ENCODE data around the gene MACROH2A2. TPM values are rescaled to one million over a fixed set of nuclear protein-coding genes. Genes with fewer than 3 reads are reported as not detected.

MACROH2A2 gene
- total and polyA plus RNA-seq, 2 donors (not counting 1 experiment from before 2014, with no cell fraction given) = not detected

GRCh38 chr10:70054902-70055301 is 2.3 kb downstream of the MACROH2A2 start:
- peaks cover 54% of the 10 kb centered on the region for H3K27me3 Mint-ChIP-seq
- ChIA-PET CTCF (no interaction called here), POLR2A (no interaction called here)
- DNase-seq = no peak
- no peaks in the 10 kb centered on the region for H3K36me3 ChIP-seq (replicated peaks in 1 of 2; ENCODE audit: control extremely low read depth in 1 of 2, control insufficient read depth in 1 of 2, extremely low read depth in 1 of 2, insufficient read depth in 2 of 2, low read length in 1 of 2)
- H3K27me3 ChIP-seq (replicated peaks in 1 of 4; ENCODE audit: control extremely low read depth in 1 of 4, control insufficient read depth in 3 of 4, insufficient read depth in 4 of 4, low read length in 3 of 4) = peaks cover 0 to 19% (median 13%) of the 10 kb centered on the region in 4 experiments
- peaks cover 8 to 10% of the 10 kb centered on the region in 2 donors for H3K4me1 ChIP-seq (ENCODE audit: control insufficient read depth in 2 of 2, insufficient read depth in 2 of 2, low read length in 2 of 2)
- H3K9me3 ChIP-seq (ENCODE audit: control extremely low read depth in 1 of 3, control insufficient read depth in 2 of 3, insufficient read depth in 1 of 3, low read length in 2 of 3) = peaks cover 0 to under 1% (median 0%) of the 10 kb centered on the region in 3 donors
- no peak overlapping the region for H3K4me3 ChIP-seq (ENCODE audit: control extremely low read depth in 1 of 5, extremely low read depth in 1 of 5, insufficient read depth in 1 of 5, low read depth in 2 of 5, low read length in 4 of 5)
- no peaks in the 10 kb centered on the region for H3K9me3 Mint-ChIP-seq (ENCODE audit: insufficient read depth)
- intact Hi-C loops (cut with micrococcal nuclease) = no loop called here
- no peak overlapping the region for H3K27ac ChIP-seq (ENCODE audit: low read length in 2 of 2)
- no peak for TF ChIP-seq CTCF (IDR thresholded peaks at IDR 0.05)
- TF ChIP-seq EZH2 (IDR thresholded peaks at IDR 0.05; ENCODE audit: borderline replicate concordance, insufficient read depth, low read depth, low read length, poor library complexity, severe bottlenecking) = no peak
- H3K9ac ChIP-seq (ENCODE audit: low read length) = no peak overlapping the region
- no peaks in the 10 kb centered on the region for H3K79me2 ChIP-seq (ENCODE audit: control insufficient read depth, insufficient read depth, low read length)
- H2AFZ ChIP-seq (ENCODE audit: insufficient read depth, low read depth, low read length, poor library complexity, severe bottlenecking) = no peak overlapping the region
- no peak overlapping the region for H3K4me2 ChIP-seq (replicated peaks; ENCODE audit: low read depth, low read length, poor library complexity, severe bottlenecking)
- no peak overlapping the region for H3K27ac Mint-ChIP-seq
- ATAC-seq (ENCODE audit: low read depth) = no peak
- no peaks in the 10 kb centered on the region for H4K20me1 ChIP-seq (ENCODE audit: control insufficient read depth, insufficient read depth, low read length, poor library complexity, severe bottlenecking)
- H3K4me1 Mint-ChIP-seq = peaks cover 10% of the 10 kb centered on the region
- 100% methylated on average over 2 of the region's 4 CpGs for WGBS (ENCODE audit: insufficient coverage)
- no peak overlapping the region for H3K4me3 Mint-ChIP-seq

GRCh38 chr10:70055550-70055949 is 2.9 kb downstream of the MACROH2A2 start:
- Histone ChIP-seq H3K27me3 (replicated peaks in 1 of 4; ENCODE audit: control extremely low read depth in 1 of 4, control insufficient read depth in 3 of 4, insufficient read depth in 4 of 4, low read length in 3 of 4) (peaks cover 0 to 19% (median 13%) of the 10 kb centered on the region in 4 experiments), H2AFZ (ENCODE audit: insufficient read depth, low read depth, low read length, poor library complexity, severe bottlenecking) (no peak overlapping the region), H3K9ac (ENCODE audit: low read length) (no peak overlapping the region), H3K4me1 (ENCODE audit: control insufficient read depth in 2 of 2, insufficient read depth in 2 of 2, low read length in 2 of 2) (peaks cover 8 to 10% of the 10 kb centered on the region in 2 donors), H3K79me2 (ENCODE audit: control insufficient read depth, insufficient read depth, low read length) (no peaks in the 10 kb centered on the region), H3K9me3 (ENCODE audit: control extremely low read depth in 1 of 3, control insufficient read depth in 2 of 3, insufficient read depth in 1 of 3, low read length in 2 of 3) (no peaks in the 10 kb centered on the region), H3K27ac (ENCODE audit: low read length in 2 of 2) (no peak overlapping the region), H3K4me2 (replicated peaks; ENCODE audit: low read depth, low read length, poor library complexity, severe bottlenecking) (no peak overlapping the region), H3K36me3 (replicated peaks in 1 of 2; ENCODE audit: control extremely low read depth in 1 of 2, control insufficient read depth in 1 of 2, extremely low read depth in 1 of 2, insufficient read depth in 2 of 2, low read length in 1 of 2) (no peaks in the 10 kb centered on the region), H3K4me3 (ENCODE audit: control extremely low read depth in 1 of 5, extremely low read depth in 1 of 5, insufficient read depth in 1 of 5, low read depth in 2 of 5, low read length in 4 of 5) (no peak overlapping the region), H4K20me1 (ENCODE audit: control insufficient read depth, insufficient read depth, low read length, poor library complexity, severe bottlenecking) (no peaks in the 10 kb centered on the region)
- no CpG with 5 or more reads among the region's 1 CpG for WGBS (ENCODE audit: insufficient coverage)
- H3K4me1 Mint-ChIP-seq = peaks cover 10% of the 10 kb centered on the region
- TF ChIP-seq EZH2 (IDR thresholded peaks at IDR 0.05; ENCODE audit: borderline replicate concordance, insufficient read depth, low read depth, low read length, poor library complexity, severe bottlenecking) = no peak
- no peak for TF ChIP-seq CTCF (IDR thresholded peaks at IDR 0.05)
- no peak overlapping the region for H3K4me3 Mint-ChIP-seq
- H3K27ac Mint-ChIP-seq = no peak overlapping the region
- H3K9me3 Mint-ChIP-seq (ENCODE audit: insufficient read depth) = no peaks in the 10 kb centered on the region
- intact Hi-C loops (cut with micrococcal nuclease) = no loop called here
- ChIA-PET CTCF (no interaction called here), POLR2A (no interaction called here)
- H3K27me3 Mint-ChIP-seq = peaks cover 53% of the 10 kb centered on the region
- no peak for ATAC-seq (ENCODE audit: low read depth)
- no peak for DNase-seq
